HG03571 (cell line): ENCODE measurements around the gene PSG6.
"Not testable (repeated sequence)": the region's sequence is repeated elsewhere in the genome, so short reads cannot be mapped to it uniquely, and the experiment has no call there.

Source experiments
- ATAC-seq: cut with Tn5 transposase; IDR thresholded peaks from one replicate; pipeline ENCODE4 v1.9.1; 2021; ENCODE audit not compliant: unreplicated experiment

PSG6 gene

GRCh38 chr19:42911731-42912130 lies 6.0 kb downstream of the PSG6 start:
- ATAC-seq = not testable (repeated sequence)

- not testable (repeated sequence) for ATAC-seq
Measured at GRCh38 chr19:42906162-42906561, 11.5 kb downstream of the PSG6 start.

- not testable (repeated sequence) for ATAC-seq
Measured at GRCh38 chr19:42900561-42900960, 17.1 kb downstream of the PSG6 start.

GRCh38 chr19:42899674-42900073 lies 18.0 kb downstream of the PSG6 start:
- ATAC-seq = not testable (repeated sequence)

- ATAC-seq = not testable (repeated sequence)
Measured at GRCh38 chr19:42899110-42899509, 18.6 kb downstream of the PSG6 start.

- ATAC-seq = not testable (repeated sequence)
Measured at GRCh38 chr19:42898656-42899055, 19.0 kb downstream of the PSG6 start.

GRCh38 chr19:42897729-42898128 lies 20.0 kb downstream of the PSG6 start:
- not testable (repeated sequence) for ATAC-seq

GRCh38 chr19:42890446-42890845 lies 27.2 kb downstream of the PSG6 start:
- not testable (repeated sequence) for ATAC-seq

GRCh38 chr19:42887876-42888445 lies 29.7 kb downstream of the PSG6 start:
- not testable (repeated sequence) for ATAC-seq

GRCh38 chr19:42882730-42883129 lies 35.0 kb downstream of the PSG6 start:
- not testable (repeated sequence) for ATAC-seq

- ATAC-seq = not testable (repeated sequence)
Measured at GRCh38 chr19:42882010-42882409, 35.7 kb downstream of the PSG6 start.

- ATAC-seq = not testable (repeated sequence)
Measured at GRCh38 chr19:42881279-42881678, 36.4 kb downstream of the PSG6 start.

GRCh38 chr19:42880621-42881020 lies 37.1 kb downstream of the PSG6 start:
- not testable (repeated sequence) for ATAC-seq

GRCh38 chr19:42879613-42880012 lies 38.1 kb downstream of the PSG6 start, which contains the start of gene PSG1:
PSG1 (minus strand) TSS chr19:42879713; CDS start chr19:42879581, 132 bp downstream.
- ATAC-seq = no peak

- ATAC-seq = not testable (repeated sequence)
Measured at GRCh38 chr19:42876596-42876995, 41.1 kb downstream of the PSG6 start.

- ATAC-seq = not testable (repeated sequence)
Measured at GRCh38 chr19:42875881-42876280, 41.8 kb downstream of the PSG6 start.

- ATAC-seq = not testable (repeated sequence)
Measured at GRCh38 chr19:42874901-42875813, 42.5 kb downstream of the PSG6 start.

- not testable (repeated sequence) for ATAC-seq
Measured at GRCh38 chr19:42874136-42874535, 43.6 kb downstream of the PSG6 start.

- no peak for ATAC-seq
Measured at GRCh38 chr19:42872608-42873007, 45.1 kb downstream of the PSG6 start.

- ATAC-seq = no peak
Measured at GRCh38 chr19:42857544-42857867, 60.2 kb downstream of the PSG6 start.

- not testable (repeated sequence) for ATAC-seq
Measured at GRCh38 chr19:42856866-42857543, 60.7 kb downstream of the PSG6 start.
